HG02884 (cell line): ENCODE results near the gene SIRT7.
"Not testable (repeated sequence)": the region's sequence is repeated elsewhere in the genome, so short reads cannot be mapped to it uniquely, and the experiment has no call there.

Experiments
- ATAC-seq: cut with Tn5 transposase; IDR thresholded peaks from one replicate; pipeline ENCODE4 v1.9.1; 2021; ENCODE audit warnings: mild to moderate bottlenecking, moderate library complexity; ENCODE audit not compliant: unreplicated experiment

The SIRT7 gene

GRCh38 chr17:81954131-81955057 lies 36.4 kb upstream of the SIRT7 start:
- ATAC-seq: no peak

- ATAC-seq: not testable (repeated sequence)
These were observed 35.5 kb upstream of the SIRT7 start for GRCh38 chr17:81953443-81953842.

- ATAC-seq: no peak
These were observed 34.8 kb upstream of the SIRT7 start for GRCh38 chr17:81952792-81953228.

GRCh38 chr17:81951785-81952684 lies 34.1 kb upstream of the SIRT7 start:
- no peak for ATAC-seq

GRCh38 chr17:81950501-81950900 lies 32.5 kb upstream of the SIRT7 start:
- no peak for ATAC-seq

- ATAC-seq: no peak
These were observed 30.8 kb upstream of the SIRT7 start for GRCh38 chr17:81948635-81949378.

GRCh38 chr17:81947189-81947588 lies 29.2 kb upstream of the SIRT7 start, which contains the start of gene MYADML2:
Gene MYADML2 (minus strand): TSS chr17:81947233. CDS start chr17:81941741, 5,492 bp downstream.
- no peak for ATAC-seq

GRCh38 chr17:81944858-81945257 lies 26.9 kb upstream of the SIRT7 start:
- ATAC-seq: no peak

GRCh38 chr17:81942167-81942553 lies 24.2 kb upstream of the SIRT7 start:
- no peak for ATAC-seq

GRCh38 chr17:81941484-81942166 lies 23.6 kb upstream of the SIRT7 start:
- no peak for ATAC-seq

GRCh38 chr17:81940538-81941483 lies 22.8 kb upstream of the SIRT7 start:
- ATAC-seq: no peak

GRCh38 chr17:81939881-81940385 lies 22.0 kb upstream of the SIRT7 start:
- ATAC-seq: no peak

- ATAC-seq: no peak
These were observed 21.2 kb upstream of the SIRT7 start for GRCh38 chr17:81939218-81939617.

GRCh38 chr17:81935709-81936084 lies 17.7 kb upstream of the SIRT7 start:
- ATAC-seq: no peak

GRCh38 chr17:81934850-81935708 lies 17.1 kb upstream of the SIRT7 start:
- no peak for ATAC-seq

GRCh38 chr17:81934098-81934757 lies 16.3 kb upstream of the SIRT7 start:
- no peak for ATAC-seq

GRCh38 chr17:81933178-81933699 lies 15.3 kb upstream of the SIRT7 start:
- ATAC-seq: no peak
